Stomach (tissue), 9 donors: Measurements from ENCODE around the gene CHN2. TPM values are rescaled to one million over a fixed set of nuclear protein-coding genes. Genes with fewer than 3 reads are reported as not detected.

Experiments used
- DNase-seq, 2 donors: peaks; one replicate each; pipeline versions ENCODE4 v3.0.0 to v3.0.0-alpha.2; 2013 to 2019
- H3K27ac ChIP-seq, 5 donors: fragments of 200-600 bp in 4 of 5; sonication (generic) in 4 of 5; one replicate each; pipeline ENCODE4 v1.5.1; 2013 to 2019; ENCODE audit warnings: mild to moderate bottlenecking in 1 of 5, moderate library complexity in 1 of 5
- H3K27me3 ChIP-seq, 3 donors: fragments of 200-600 bp; sonication (generic); one replicate each; pipeline ENCODE4 v1.5.1; 2017 to 2019; ENCODE audit warnings: mixed run types in 1 of 3
- H3K36me3 ChIP-seq, 4 donors: fragments of 200-600 bp; sonication (generic); 1 replicate in 3 of 4; 2 replicates in 1 of 4; pipeline ENCODE4 v1.5.1; 2016 to 2019
- H3K4me1 ChIP-seq, 4 donors: fragments of 200-600 bp; sonication (generic); one replicate each; pipeline ENCODE4 v1.5.1; 2016 to 2019
- H3K4me3 ChIP-seq, 4 donors: fragments of 200-600 bp; sonication (generic) in 3 of 4; one replicate each; pipeline ENCODE4 v1.5.1; 2016 to 2019; ENCODE audit warnings: mild to moderate bottlenecking in 1 of 4
- H3K9me3 ChIP-seq, 4 donors: fragments of 200-600 bp; sonication (generic); one replicate each; pipeline ENCODE4 v1.5.1; 2016 to 2019
- EP300 ChIP-seq: sonication (generic); formaldehyde crosslinking; IDR thresholded peaks from one replicate; pipeline ENCODE4 v1.6.1; 2017; ENCODE audit warnings: antibody characterized with exemption
- POLR2A ChIP-seq, 4 donors: fragments of 450-650 bp; IDR thresholded peaks; one replicate each; pipeline ENCODE4 v1.6.1; 2016; ENCODE audit warnings: antibody characterized with exemption in 4 of 4, control low read depth in 2 of 4, mild to moderate bottlenecking in 1 of 4, moderate library complexity in 1 of 4
- POLR2AphosphoS5 ChIP-seq, 3 donors: sonication (generic); formaldehyde crosslinking; IDR thresholded peaks; one replicate each; pipeline ENCODE4 v1.6.1; 2016; ENCODE audit warnings: antibody characterized with exemption in 3 of 3
- WGBS, 5 donors: extraction: QIAGEN DNeasy Blood & Tissue Kit in 3 of 5; methylation state at CpG; one replicate each; pipeline versions ENCODE4 v1.1.5 to v1.1.7; 2013 to 2018; 5-methylcytosine and 5-hydroxymethylcytosine counted together
- intact Hi-C: fragments of 100-400 bp; cut with DNase I; formaldehyde crosslinking; loops from one replicate; pipeline ENCODE4 v1.15.1; 2023; ENCODE audit warnings: low total_unique reads
- polyA plus RNA-seq, 3 donors: library from polyadenylated mRNA; stranded (reverse); fragments of 200-250 nt; gene quantifications; one replicate each; pipeline ENCODE4 v1.2.3, GENCODE V29; 2013
- total RNA-seq, 5 donors: library from RNA; depleted of rRNA; stranded (reverse); fragments of >200 nt; gene quantifications; one replicate each; pipeline versions ENCODE4 v1.1.0 to v1.2.3, GENCODE V29; 2014 to 2016
- TF ChIP-seq, protein P1 (sequence below), 7 experiments: fragments of 450-650 bp in 4 of 7; fragments of 200-600 bp in 3 of 7; sonication (generic) in 3 of 7; IDR thresholded peaks; one replicate each; pipeline ENCODE4 v1.5.1; 2016 to 2019; ENCODE audit warnings: antibody characterized with exemption in 7 of 7, control low read depth in 2 of 7, mild to moderate bottlenecking in 1 of 7
- donor health status: healthy with polysubstance abuse.
- donor health status: Bipolar disorder and iron deficiency.
- donor health status: healthy.

The CHN2 gene
- total and polyA plus RNA-seq, 8 donors = 2.4 to 47.8 (median 13.8) TPM

DNA sequence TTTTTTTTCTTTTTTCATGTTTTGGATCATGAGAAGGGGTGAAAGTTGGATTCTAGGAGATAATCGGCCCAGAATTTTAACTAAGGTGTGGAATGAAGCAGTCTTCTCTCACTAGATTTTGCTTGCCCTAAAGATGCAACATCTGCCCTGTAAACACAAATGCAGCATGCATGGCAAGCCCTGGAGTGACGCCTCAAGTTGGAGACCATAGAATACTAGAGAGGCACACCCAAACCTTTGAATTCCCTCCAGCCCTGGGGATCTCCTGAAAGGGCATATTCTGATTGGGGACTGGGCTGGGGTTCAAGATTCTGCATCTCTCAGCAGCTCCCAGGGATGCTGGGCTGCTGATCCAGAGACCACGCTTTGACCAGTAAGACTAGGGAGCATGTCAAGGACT, 241.3 kb downstream of the CHN2 start:
- Histone ChIP-seq H3K4me1 (no peaks in the 10 kb centered on the region), H3K27me3 (no peaks in the 10 kb centered on the region), H3K27ac (no peak overlapping the region), H3K9me3 (no peaks in the 10 kb centered on the region), H3K36me3 (no peaks in the 10 kb centered on the region), H3K4me3 (no peak overlapping the region)
- TF ChIP-seq POLR2AphosphoS5 (IDR thresholded peaks at IDR 0.05) (no peak), POLR2A (IDR thresholded peaks at IDR 0.05) (no peak), EP300 (no peak)
- TF ChIP-seq, protein P1, sequence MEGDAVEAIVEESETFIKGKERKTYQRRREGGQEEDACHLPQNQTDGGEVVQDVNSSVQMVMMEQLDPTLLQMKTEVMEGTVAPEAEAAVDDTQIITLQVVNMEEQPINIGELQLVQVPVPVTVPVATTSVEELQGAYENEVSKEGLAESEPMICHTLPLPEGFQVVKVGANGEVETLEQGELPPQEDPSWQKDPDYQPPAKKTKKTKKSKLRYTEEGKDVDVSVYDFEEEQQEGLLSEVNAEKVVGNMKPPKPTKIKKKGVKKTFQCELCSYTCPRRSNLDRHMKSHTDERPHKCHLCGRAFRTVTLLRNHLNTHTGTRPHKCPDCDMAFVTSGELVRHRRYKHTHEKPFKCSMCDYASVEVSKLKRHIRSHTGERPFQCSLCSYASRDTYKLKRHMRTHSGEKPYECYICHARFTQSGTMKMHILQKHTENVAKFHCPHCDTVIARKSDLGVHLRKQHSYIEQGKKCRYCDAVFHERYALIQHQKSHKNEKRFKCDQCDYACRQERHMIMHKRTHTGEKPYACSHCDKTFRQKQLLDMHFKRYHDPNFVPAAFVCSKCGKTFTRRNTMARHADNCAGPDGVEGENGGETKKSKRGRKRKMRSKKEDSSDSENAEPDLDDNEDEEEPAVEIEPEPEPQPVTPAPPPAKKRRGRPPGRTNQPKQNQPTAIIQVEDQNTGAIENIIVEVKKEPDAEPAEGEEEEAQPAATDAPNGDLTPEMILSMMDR (IDR thresholded peaks at IDR 0.05) = no peak
- intact Hi-C loops = no loop called here
- DNase-seq = no peak
- 90 to 95% (median 94%) methylated on average over 3 of the region's 3 CpGs for WGBS, 5 donors

DNA sequence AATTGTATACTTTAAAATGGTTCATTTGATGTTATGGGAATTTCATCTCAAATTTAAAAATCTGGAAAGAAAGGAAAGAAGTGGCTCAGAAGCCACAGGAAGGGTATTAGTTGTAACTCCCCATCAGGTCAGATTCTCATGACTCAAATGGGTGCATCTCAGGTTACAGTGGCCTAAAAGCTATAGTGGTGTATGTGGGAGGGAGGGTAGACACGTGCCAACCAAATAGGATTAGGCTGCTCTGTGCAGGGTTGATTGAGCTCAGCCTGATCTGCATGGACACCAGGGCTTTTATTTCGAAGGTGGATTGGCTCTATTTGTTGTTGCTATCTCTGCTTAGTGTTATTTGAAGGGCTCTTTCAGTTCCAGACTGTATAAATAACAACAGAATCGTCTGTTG, 247.6 kb downstream of the CHN2 start:
- no peak overlapping the region for H3K27ac ChIP-seq
- no peaks in the 10 kb centered on the region for H3K27me3 ChIP-seq
- H3K4me3 ChIP-seq = no peak overlapping the region
- no peaks in the 10 kb centered on the region for H3K36me3 ChIP-seq
- intact Hi-C loops = no loop called here
- H3K9me3 ChIP-seq = no peaks in the 10 kb centered on the region
- H3K4me1 ChIP-seq = no peaks in the 10 kb centered on the region
- TF ChIP-seq EP300 (no peak), POLR2A (IDR thresholded peaks at IDR 0.05) (no peak), POLR2AphosphoS5 (IDR thresholded peaks at IDR 0.05) (no peak)
- DNase-seq = no peak
- 34 to 47% (median 41%) methylated on average over 3 of the region's 3 CpGs for WGBS, 5 donors

DNA sequence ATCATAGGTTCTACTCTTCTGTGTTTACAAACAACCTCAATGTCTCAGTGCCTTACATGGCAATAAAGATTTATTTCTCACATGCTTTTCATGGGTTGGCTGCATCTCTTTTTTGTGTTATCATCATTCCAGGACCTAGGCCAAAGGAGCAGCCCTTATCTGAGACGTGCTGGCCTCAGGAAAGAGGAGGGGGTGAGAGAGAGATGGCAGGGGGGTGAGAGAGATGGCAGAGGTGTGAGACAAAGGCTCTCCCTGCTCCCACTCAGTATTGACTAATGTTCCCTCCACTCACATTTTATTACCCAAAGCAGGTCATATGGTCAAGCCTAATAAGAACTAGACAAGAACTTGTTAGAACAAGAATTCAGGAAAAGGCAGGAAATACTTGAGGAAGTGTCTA, 249.0 kb downstream of the CHN2 start:
- H3K27ac ChIP-seq = no peak overlapping the region
- no peaks in the 10 kb centered on the region for H3K36me3 ChIP-seq
- no peak for TF ChIP-seq POLR2AphosphoS5 (IDR thresholded peaks at IDR 0.05)
- no peak for TF ChIP-seq EP300
- TF ChIP-seq, protein P1 (IDR thresholded peaks at IDR 0.05) = no peak
- TF ChIP-seq POLR2A (IDR thresholded peaks at IDR 0.05) = no peak
- no peaks in the 10 kb centered on the region for H3K9me3 ChIP-seq
- H3K4me3 ChIP-seq = no peak overlapping the region
- H3K4me1 ChIP-seq = no peaks in the 10 kb centered on the region
- intact Hi-C loops = no loop called here
- no peak for DNase-seq
- H3K27me3 ChIP-seq = no peaks in the 10 kb centered on the region
- WGBS, 5 donors = 37 to 61% (median 42%) methylated on average over 1 of the region's 1 CpG

DNA sequence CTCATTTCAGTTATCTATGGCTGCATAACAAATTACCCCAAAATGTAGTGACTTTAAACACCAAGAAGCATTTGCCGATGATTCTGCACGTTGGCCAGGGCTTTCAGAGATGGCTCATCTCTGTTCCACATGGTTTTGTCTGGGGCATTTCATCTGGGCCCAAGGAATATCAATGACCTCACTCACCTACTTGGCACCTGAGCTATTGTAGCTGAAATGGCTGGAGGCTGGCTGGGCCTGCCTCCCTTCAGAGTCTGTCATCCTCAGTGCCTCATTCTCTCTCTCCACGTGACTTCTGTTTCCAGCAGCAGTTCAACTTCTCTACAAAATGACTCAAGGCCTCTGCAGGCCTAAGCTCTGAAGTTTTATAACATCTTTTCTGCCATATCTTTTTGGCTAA, 249.7 kb downstream of the CHN2 start:
- Histone ChIP-seq H3K27ac (no peak overlapping the region), H3K4me3 (no peak overlapping the region), H3K9me3 (no peaks in the 10 kb centered on the region), H3K36me3 (no peaks in the 10 kb centered on the region), H3K4me1 (no peaks in the 10 kb centered on the region), H3K27me3 (no peaks in the 10 kb centered on the region)
- 88 to 99% (median 94%) methylated on average over 3 of the region's 3 CpGs for WGBS, 5 donors
- intact Hi-C loops = no loop called here
- no peak for DNase-seq
- TF ChIP-seq POLR2A (IDR thresholded peaks at IDR 0.05) = no peak
- no peak for TF ChIP-seq EP300
- TF ChIP-seq POLR2AphosphoS5 (IDR thresholded peaks at IDR 0.05) = no peak
- TF ChIP-seq, protein P1 (IDR thresholded peaks at IDR 0.05) = no peak

DNA sequence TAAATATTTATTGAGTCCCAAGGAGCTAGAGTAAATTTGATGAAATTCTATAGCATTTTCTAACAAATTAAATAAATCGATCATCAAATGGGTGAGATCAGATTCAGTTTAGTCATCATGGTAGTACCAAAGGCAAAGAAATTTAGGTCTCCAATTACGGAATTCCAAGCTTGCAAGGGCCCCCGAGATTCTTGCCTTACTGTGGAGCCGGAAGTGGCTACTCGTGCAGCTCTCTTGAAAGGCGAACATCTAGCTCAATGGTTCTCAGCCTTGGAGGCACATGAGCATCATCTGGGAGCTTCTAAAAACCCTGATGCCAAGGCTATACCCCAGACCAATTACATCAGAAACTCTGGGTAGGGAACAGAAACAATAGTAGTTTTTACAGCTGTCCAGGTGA, 251.2 kb downstream of the CHN2 start:
- H3K4me1 ChIP-seq = no peaks in the 10 kb centered on the region
- H3K27me3 ChIP-seq = no peaks in the 10 kb centered on the region
- no peak overlapping the region for H3K27ac ChIP-seq
- no peak overlapping the region for H3K4me3 ChIP-seq
- TF ChIP-seq, protein P1 (IDR thresholded peaks at IDR 0.05) = no peak
- no peak for TF ChIP-seq POLR2A (IDR thresholded peaks at IDR 0.05)
- TF ChIP-seq EP300 = no peak
- TF ChIP-seq POLR2AphosphoS5 (IDR thresholded peaks at IDR 0.05) = no peak
- WGBS, 5 donors = 61 to 76% (median 70%) methylated on average over 6 of the region's 6 CpGs
- H3K9me3 ChIP-seq = no peaks in the 10 kb centered on the region
- DNase-seq = no peak
- H3K36me3 ChIP-seq = no peaks in the 10 kb centered on the region
- intact Hi-C loops = no loop called here
